Osteoblast (primary cell): Measurements from ENCODE around the gene VGLL1. TPM values are rescaled to one million over a fixed set of nuclear protein-coding genes. Genes with fewer than 3 reads are reported as not detected.

ENCODE experiments used
- DNase-seq: peaks from one replicate; pipeline ENCODE4 v3.0.0; 2011; ENCODE audit warnings: low spot score, mixed read lengths; ENCODE audit not compliant: insufficient read length; ENCODE audit errors: missing footprints
- H2AFZ ChIP-seq: 2 replicates; pipeline ENCODE4 v1.6.0; 2011; ENCODE audit warnings: mild to moderate bottlenecking, low read length
- H3K27ac ChIP-seq: 2 replicates; pipeline ENCODE4 v1.5.1; 2011; ENCODE audit warnings: mild to moderate bottlenecking, low read depth, low read length, moderate library complexity
- H3K27me3 ChIP-seq: 2 replicates; pipeline ENCODE4 v1.6.0; 2012; ENCODE audit warnings: mild to moderate bottlenecking, control low read depth, inconsistent platforms, low read length, moderate library complexity; ENCODE audit not compliant: insufficient read depth
- H3K36me3 ChIP-seq: 2 replicates; pipeline ENCODE4 v1.5.1; 2011; ENCODE audit warnings: mild to moderate bottlenecking, low read length, control low read depth, moderate library complexity; ENCODE audit not compliant: insufficient read depth
- H3K4me1 ChIP-seq: 2 replicates; pipeline ENCODE4 v1.5.1; 2011; ENCODE audit warnings: mild to moderate bottlenecking, low read length, control low read depth, moderate library complexity; ENCODE audit not compliant: insufficient read depth
- H3K4me2 ChIP-seq: 2 replicates; pipeline ENCODE4 v1.6.0; 2011; ENCODE audit warnings: mild to moderate bottlenecking, low read length; ENCODE audit not compliant: insufficient read depth
- H3K4me3 ChIP-seq: fragments of 200-600 bp; sonication (generic); 3 replicates; pipeline ENCODE4 v1.5.1; 2012; ENCODE audit warnings: mild to moderate bottlenecking, low read length, inconsistent platforms; ENCODE audit not compliant: insufficient read depth
- H3K79me2 ChIP-seq: 2 replicates; pipeline ENCODE4 v1.6.0; 2012; ENCODE audit warnings: mild to moderate bottlenecking, low read length, control low read depth, inconsistent platforms; ENCODE audit not compliant: insufficient read depth
- H3K9me3 ChIP-seq: 2 replicates; pipeline ENCODE4 v1.5.1; 2011; ENCODE audit warnings: low read depth, low read length, control low read depth
- H4K20me1 ChIP-seq: 2 replicates; pipeline ENCODE4 v1.6.0; 2012; ENCODE audit warnings: mild to moderate bottlenecking, low read length, control low read depth; ENCODE audit not compliant: insufficient read depth
- total RNA-seq: library from RNA; depleted of rRNA; stranded (reverse); fragments of >200 nt; gene quantifications from 2 replicates; pipeline ENCODE4 v1.2.3, GENCODE V29; 2012
- TF ChIP-seq, protein P1 (sequence below): IDR thresholded peaks from 2 replicates; pipeline ENCODE4 v1.5.1; 2011; ENCODE audit warnings: mild to moderate bottlenecking, low read depth, low read length, moderate library complexity; ENCODE audit errors: extremely low read depth

VGLL1 gene
- total RNA-seq, 1 donor, result not detected

GRCh38 chrX:136497556-136498052, 34.4 kb upstream of the VGLL1 start, which contains the start of gene HTATSF1:
Gene HTATSF1, plus strand, starts transcription at chrX:136497592. Its CDS starts 93 bp downstream, at chrX:136497685.
- Histone ChIP-seq H3K4me1 (peaks cover 5% of the 10 kb centered on the region), H3K4me2 (peak within 1 kb of the TSS; percentile 87), H3K36me3 (peaks cover 1% of the 10 kb centered on the region), H2AFZ (peak within 1 kb of the TSS; percentile 95), H4K20me1 (peaks cover 6% of the 10 kb centered on the region), H3K4me3 (peak within 1 kb of the TSS; percentile 79), H3K27me3 (peaks cover 2% of the 10 kb centered on the region), H3K79me2 (peaks cover 21% of the 10 kb centered on the region), H3K9me3 (no peaks in the 10 kb centered on the region), H3K27ac (peak within 1 kb of the TSS; percentile 89)
- no peak for DNase-seq
- TF ChIP-seq, protein P1, sequence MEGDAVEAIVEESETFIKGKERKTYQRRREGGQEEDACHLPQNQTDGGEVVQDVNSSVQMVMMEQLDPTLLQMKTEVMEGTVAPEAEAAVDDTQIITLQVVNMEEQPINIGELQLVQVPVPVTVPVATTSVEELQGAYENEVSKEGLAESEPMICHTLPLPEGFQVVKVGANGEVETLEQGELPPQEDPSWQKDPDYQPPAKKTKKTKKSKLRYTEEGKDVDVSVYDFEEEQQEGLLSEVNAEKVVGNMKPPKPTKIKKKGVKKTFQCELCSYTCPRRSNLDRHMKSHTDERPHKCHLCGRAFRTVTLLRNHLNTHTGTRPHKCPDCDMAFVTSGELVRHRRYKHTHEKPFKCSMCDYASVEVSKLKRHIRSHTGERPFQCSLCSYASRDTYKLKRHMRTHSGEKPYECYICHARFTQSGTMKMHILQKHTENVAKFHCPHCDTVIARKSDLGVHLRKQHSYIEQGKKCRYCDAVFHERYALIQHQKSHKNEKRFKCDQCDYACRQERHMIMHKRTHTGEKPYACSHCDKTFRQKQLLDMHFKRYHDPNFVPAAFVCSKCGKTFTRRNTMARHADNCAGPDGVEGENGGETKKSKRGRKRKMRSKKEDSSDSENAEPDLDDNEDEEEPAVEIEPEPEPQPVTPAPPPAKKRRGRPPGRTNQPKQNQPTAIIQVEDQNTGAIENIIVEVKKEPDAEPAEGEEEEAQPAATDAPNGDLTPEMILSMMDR, result no peak

GRCh38 chrX:136519069-136519468, 12.9 kb upstream of the VGLL1 start:
- H3K4me1 ChIP-seq, result no peaks in the 10 kb centered on the region
- H3K27ac ChIP-seq, result no peak overlapping the region
- H3K4me2 ChIP-seq, result no peak overlapping the region
- no peaks in the 10 kb centered on the region for H4K20me1 ChIP-seq
- H3K27me3 ChIP-seq, result no peaks in the 10 kb centered on the region
- DNase-seq, result no peak
- no peaks in the 10 kb centered on the region for H3K36me3 ChIP-seq
- H3K9me3 ChIP-seq, result no peaks in the 10 kb centered on the region
- H3K79me2 ChIP-seq, result no peaks in the 10 kb centered on the region
- TF ChIP-seq, protein P1, result no peak
- no peak overlapping the region for H2AFZ ChIP-seq
- no peak overlapping the region for H3K4me3 ChIP-seq

- H3K27me3 ChIP-seq, result peaks cover 5% of the 10 kb centered on the region
- no peak for DNase-seq
- H3K79me2 ChIP-seq, result no peaks in the 10 kb centered on the region
- H3K9me3 ChIP-seq, result no peaks in the 10 kb centered on the region
- no peak overlapping the region for H3K4me3 ChIP-seq
- H4K20me1 ChIP-seq, result no peaks in the 10 kb centered on the region
- H3K4me2 ChIP-seq, result no peak overlapping the region
- no peak overlapping the region for H3K27ac ChIP-seq
- no peak overlapping the region for H2AFZ ChIP-seq
- H3K36me3 ChIP-seq, result no peaks in the 10 kb centered on the region
- TF ChIP-seq, protein P1, result no peak
- no peaks in the 10 kb centered on the region for H3K4me1 ChIP-seq
Observed at GRCh38 chrX:136523770-136524169, 8.2 kb upstream of the VGLL1 start.

- no peaks in the 10 kb centered on the region for H4K20me1 ChIP-seq
Observed at GRCh38 chrX:136525738-136526606, 6.0 kb upstream of the VGLL1 start.

More at GRCh38 chrX:136525738-136526606, 6.0 kb upstream of the VGLL1 start:
- no peak overlapping the region for H3K27ac ChIP-seq
- no peaks in the 10 kb centered on the region for H3K9me3 ChIP-seq
- H3K4me2 ChIP-seq, result no peak overlapping the region
- no peaks in the 10 kb centered on the region for H3K4me1 ChIP-seq
- no peak overlapping the region for H3K4me3 ChIP-seq
- H2AFZ ChIP-seq, result no peak overlapping the region
- TF ChIP-seq, protein P1, result no peak
- H3K36me3 ChIP-seq, result no peaks in the 10 kb centered on the region
- H3K79me2 ChIP-seq, result no peaks in the 10 kb centered on the region
- peak; percentile 77 for DNase-seq
- H3K27me3 ChIP-seq, result peaks cover 5% of the 10 kb centered on the region
